Esophagus squamous epithelium (tissue), 4 donors: Measurements from ENCODE around the gene GAK.

ENCODE experiments used
- CTCF ChIP-seq, 6 experiments: fragments of 450-650 bp in 4 of 6; fragments of 200-600 bp in 2 of 6; sonication (generic) in 2 of 6; IDR thresholded peaks; one replicate each; pipeline ENCODE4 v1.5.1; 2016 to 2019; ENCODE audit warnings: antibody characterized with exemption in 6 of 6, mild to moderate bottlenecking in 4 of 6, moderate library complexity in 4 of 6
- POLR2A ChIP-seq, 4 donors: fragments of 450-650 bp; IDR thresholded peaks; one replicate each; pipeline ENCODE4 v1.6.1; 2017; ENCODE audit warnings: antibody characterized with exemption in 4 of 4, mild to moderate bottlenecking in 4 of 4, moderate library complexity in 3 of 4

- TF ChIP-seq POLR2A (IDR thresholded peaks at IDR 0.05) = no peak
- TF ChIP-seq CTCF (IDR thresholded peaks at IDR 0.05) = no peak
Measured at GRCh38 chr4:878796-879728, 53.1 kb downstream of the GAK start.
